Ascending aorta (tissue), 2 donors: Measurements from ENCODE around the gene GDF10. TPM values are rescaled to one million over a fixed set of nuclear protein-coding genes. Genes with fewer than 3 reads are reported as not detected.

Experiments used
- DNase-seq, 2 donors: peaks; one replicate each; pipeline ENCODE4 v3.0.0-alpha.2; 2019; ENCODE audit warnings: low spot score in 2 of 2
- H3K27ac ChIP-seq, 2 donors: fragments of 200-600 bp; sonication (generic); one replicate each; pipeline ENCODE4 v1.5.1; 2016 to 2017; ENCODE audit warnings: mild to moderate bottlenecking in 1 of 2
- H3K27me3 ChIP-seq: fragments of 200-600 bp; sonication (generic); one replicate; pipeline ENCODE4 v1.5.1; 2017
- H3K36me3 ChIP-seq, 2 donors: fragments of 200-600 bp; sonication (generic); one replicate each; pipeline ENCODE4 v1.5.1; 2016
- H3K4me1 ChIP-seq, 2 donors: fragments of 200-600 bp; sonication (generic); one replicate each; pipeline ENCODE4 v1.5.1; 2016 to 2017; ENCODE audit warnings: mild to moderate bottlenecking in 1 of 2
- H3K4me3 ChIP-seq, 2 donors: fragments of 200-600 bp; sonication (generic); one replicate each; pipeline ENCODE4 v1.5.1; 2016 to 2017; ENCODE audit warnings: mild to moderate bottlenecking in 1 of 2
- H3K9me3 ChIP-seq, 2 donors: fragments of 200-600 bp; sonication (generic); one replicate each; pipeline ENCODE4 v1.5.1; 2016
- CTCF ChIP-seq, 3 experiments: fragments of 200-600 bp in 2 of 3; fragments of 450-650 bp in 1 of 3; sonication (generic) in 2 of 3; IDR thresholded peaks; one replicate each; pipeline ENCODE4 v1.5.1; 2016 to 2019; ENCODE audit warnings: antibody characterized with exemption in 3 of 3, mild to moderate bottlenecking in 1 of 3, moderate library complexity in 1 of 3
- intact Hi-C: fragments of 100-400 bp; cut with DNase I; formaldehyde crosslinking; loops from one replicate; pipeline ENCODE4 v1.15.1; 2023
- total RNA-seq: library from RNA; depleted of rRNA; stranded (reverse); fragments of >200 nt; gene quantifications from one replicate; pipeline ENCODE4 v1.1.0, GENCODE V29; 2016

Gene GDF10
- total RNA-seq, 1 donor from 2014 or later = 1.2 TPM

- no peaks in the 10 kb centered on the region for H3K27me3 ChIP-seq
- peaks cover 0 to 8% of the 10 kb centered on the region in 2 donors for H3K4me1 ChIP-seq
- TF ChIP-seq CTCF (IDR thresholded peaks at IDR 0.05) = no peak
- intact Hi-C loops = no loop called here
- DNase-seq = peak in 1 of 2 donors; percentile 56
- no peaks in the 10 kb centered on the region for H3K36me3 ChIP-seq
- H3K9me3 ChIP-seq = no peaks in the 10 kb centered on the region
- no peak overlapping the region for H3K27ac ChIP-seq
- no peak overlapping the region for H3K4me3 ChIP-seq
These were observed 14.4 kb upstream of the GDF10 start for GRCh38 chr10:47285381-47286115.

- no peak for TF ChIP-seq CTCF (IDR thresholded peaks at IDR 0.05)
- intact Hi-C loops = no loop called here
- H3K27ac ChIP-seq = no peak overlapping the region
- H3K9me3 ChIP-seq = no peaks in the 10 kb centered on the region
- H3K36me3 ChIP-seq = no peaks in the 10 kb centered on the region
- H3K27me3 ChIP-seq = no peaks in the 10 kb centered on the region
- DNase-seq = no peak
- H3K4me1 ChIP-seq = peaks cover 0 to 8% of the 10 kb centered on the region in 2 donors
- H3K4me3 ChIP-seq = no peak overlapping the region
These were observed 13.9 kb upstream of the GDF10 start for GRCh38 chr10:47286116-47286505.

GRCh38 chr10:47286591-47287315 lies 13.2 kb upstream of the GDF10 start:
- Histone ChIP-seq H3K27ac (peak overlapping the region; percentile 29 to 54), H3K27me3 (no peaks in the 10 kb centered on the region), H3K4me3 (no peak overlapping the region), H3K4me1 (peaks cover 0 to 8% of the 10 kb centered on the region in 2 donors), H3K36me3 (no peaks in the 10 kb centered on the region), H3K9me3 (no peaks in the 10 kb centered on the region)
- peak in 1 of 2 donors; percentile 21 for DNase-seq
- intact Hi-C loops = no loop called here
- no peak for TF ChIP-seq CTCF (IDR thresholded peaks at IDR 0.05)

GRCh38 chr10:47287365-47287802 lies 12.6 kb upstream of the GDF10 start:
- DNase-seq = peak in 1 of 2 donors; percentile 57
- Histone ChIP-seq H3K9me3 (no peaks in the 10 kb centered on the region), H3K4me1 (peaks cover 0 to 8% of the 10 kb centered on the region in 2 donors), H3K27ac (peak overlapping the region; percentile 29 to 54), H3K4me3 (no peak overlapping the region), H3K27me3 (no peaks in the 10 kb centered on the region), H3K36me3 (no peaks in the 10 kb centered on the region)
- no peak for TF ChIP-seq CTCF (IDR thresholded peaks at IDR 0.05)
- intact Hi-C loops = no loop called here

GRCh38 chr10:47287805-47288204 lies 12.2 kb upstream of the GDF10 start:
- H3K36me3 ChIP-seq = no peaks in the 10 kb centered on the region
- H3K9me3 ChIP-seq = no peaks in the 10 kb centered on the region
- H3K4me1 ChIP-seq = peaks cover 0 to 8% of the 10 kb centered on the region in 2 donors
- H3K4me3 ChIP-seq = no peak overlapping the region
- DNase-seq = no peak
- H3K27me3 ChIP-seq = no peaks in the 10 kb centered on the region
- H3K27ac ChIP-seq = peak overlapping the region in 1 of 2 donors; percentile 54
- no peak for TF ChIP-seq CTCF (IDR thresholded peaks at IDR 0.05)
- intact Hi-C loops = no loop called here
